Vagina (tissue), 2 donors: ENCODE data around the gene CDK5R2. TPM values are rescaled to one million over a fixed set of nuclear protein-coding genes. Genes with fewer than 3 reads are reported as not detected.

Experiments
- DNase-seq, 2 donors: peaks; one replicate each; pipeline ENCODE4 v3.0.0-alpha.2; 2017; ENCODE audit errors: extremely low spot score in 2 of 2
- H3K27ac ChIP-seq: fragments of 200-600 bp; sonication (generic); one replicate; pipeline ENCODE4 v1.5.1; 2019
- H3K27me3 ChIP-seq: fragments of 200-600 bp; sonication (generic); one replicate; pipeline ENCODE4 v1.5.1; 2019
- H3K36me3 ChIP-seq, 2 donors: fragments of 200-600 bp; sonication (generic); one replicate each; pipeline ENCODE4 v1.5.1; 2017 to 2019
- H3K4me1 ChIP-seq: fragments of 200-600 bp; sonication (generic); one replicate; pipeline ENCODE4 v1.5.1; 2019
- H3K4me3 ChIP-seq, 2 donors: fragments of 200-600 bp; sonication (generic); 1 replicate in 1 of 2; 2 replicates in 1 of 2; pipeline ENCODE4 v1.5.1; 2016 to 2019
- H3K9me3 ChIP-seq: fragments of 200-600 bp; sonication (generic); one replicate; pipeline ENCODE4 v1.5.1; 2019
- POLR2A ChIP-seq, 2 donors: fragments of 450-650 bp; IDR thresholded peaks; one replicate each; pipeline ENCODE4 v1.6.1; 2017; ENCODE audit warnings: antibody characterized with exemption in 2 of 2, mild to moderate bottlenecking in 2 of 2, moderate library complexity in 2 of 2
- POLR2AphosphoS5 ChIP-seq, 2 donors: sonication (generic); formaldehyde crosslinking; IDR thresholded peaks; one replicate each; pipeline ENCODE4 v1.9.0; 2017; ENCODE audit warnings: antibody characterized with exemption in 2 of 2, mild to moderate bottlenecking in 2 of 2, low read depth in 1 of 2; ENCODE audit not compliant: insufficient read depth in 1 of 2
- intact Hi-C: fragments of 100-400 bp; cut with DNase I; formaldehyde crosslinking; loops from one replicate; pipeline ENCODE4 v1.15.1; 2023
- total RNA-seq: library from RNA; depleted of rRNA; stranded (reverse); fragments of >200 nt; gene quantifications from one replicate; pipeline ENCODE4 v1.2.3, GENCODE V29; 2016
- TF ChIP-seq, protein P1 (sequence below), 3 experiments: fragments of 450-650 bp in 2 of 3; fragments of 200-600 bp in 1 of 3; sonication (generic) in 1 of 3; IDR thresholded peaks; one replicate each; pipeline ENCODE4 v1.5.1; 2017 to 2019; ENCODE audit warnings: antibody characterized with exemption in 3 of 3, mild to moderate bottlenecking in 2 of 3, moderate library complexity in 2 of 3

Gene CDK5R2
- total RNA-seq, 1 donor from 2014 or later = 0.49 TPM

DNA sequence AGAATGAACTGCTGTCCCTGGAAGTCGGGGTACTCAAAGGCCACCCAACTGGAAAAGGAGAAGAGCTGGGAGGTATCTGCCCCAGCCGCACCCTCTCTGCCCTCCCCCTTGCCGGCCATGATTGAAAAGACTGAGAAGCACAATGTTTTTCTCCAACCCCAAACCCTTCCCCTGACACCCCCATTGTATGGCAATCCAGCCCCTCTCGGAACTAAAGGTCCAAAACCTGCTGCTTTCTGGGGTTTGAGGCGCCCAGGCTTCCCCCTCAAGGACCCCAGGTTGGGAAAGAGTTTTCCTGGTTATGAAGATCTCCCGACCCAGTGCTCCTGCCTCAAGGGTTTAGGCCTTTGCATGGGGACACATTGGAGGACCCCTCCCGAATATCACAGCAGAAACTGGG lies 32.7 kb downstream of the CDK5R2 start:
- intact Hi-C loops = no loop called here
- Histone ChIP-seq H3K9me3 (no peaks in the 10 kb centered on the region), H3K27ac (no peak overlapping the region), H3K27me3 (peaks cover 31% of the 10 kb centered on the region), H3K4me3 (no peak overlapping the region), H3K36me3 (no peaks in the 10 kb centered on the region), H3K4me1 (peaks cover 27% of the 10 kb centered on the region)
- TF ChIP-seq, protein P1, sequence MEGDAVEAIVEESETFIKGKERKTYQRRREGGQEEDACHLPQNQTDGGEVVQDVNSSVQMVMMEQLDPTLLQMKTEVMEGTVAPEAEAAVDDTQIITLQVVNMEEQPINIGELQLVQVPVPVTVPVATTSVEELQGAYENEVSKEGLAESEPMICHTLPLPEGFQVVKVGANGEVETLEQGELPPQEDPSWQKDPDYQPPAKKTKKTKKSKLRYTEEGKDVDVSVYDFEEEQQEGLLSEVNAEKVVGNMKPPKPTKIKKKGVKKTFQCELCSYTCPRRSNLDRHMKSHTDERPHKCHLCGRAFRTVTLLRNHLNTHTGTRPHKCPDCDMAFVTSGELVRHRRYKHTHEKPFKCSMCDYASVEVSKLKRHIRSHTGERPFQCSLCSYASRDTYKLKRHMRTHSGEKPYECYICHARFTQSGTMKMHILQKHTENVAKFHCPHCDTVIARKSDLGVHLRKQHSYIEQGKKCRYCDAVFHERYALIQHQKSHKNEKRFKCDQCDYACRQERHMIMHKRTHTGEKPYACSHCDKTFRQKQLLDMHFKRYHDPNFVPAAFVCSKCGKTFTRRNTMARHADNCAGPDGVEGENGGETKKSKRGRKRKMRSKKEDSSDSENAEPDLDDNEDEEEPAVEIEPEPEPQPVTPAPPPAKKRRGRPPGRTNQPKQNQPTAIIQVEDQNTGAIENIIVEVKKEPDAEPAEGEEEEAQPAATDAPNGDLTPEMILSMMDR (IDR thresholded peaks at IDR 0.05) = no peak
- no peak for TF ChIP-seq POLR2A (IDR thresholded peaks at IDR 0.05)
- TF ChIP-seq POLR2AphosphoS5 (IDR thresholded peaks at IDR 0.05; ENCODE audit: insufficient read depth in 1 of 2, low read depth in 1 of 2) = no peak
- no peak for DNase-seq

DNA sequence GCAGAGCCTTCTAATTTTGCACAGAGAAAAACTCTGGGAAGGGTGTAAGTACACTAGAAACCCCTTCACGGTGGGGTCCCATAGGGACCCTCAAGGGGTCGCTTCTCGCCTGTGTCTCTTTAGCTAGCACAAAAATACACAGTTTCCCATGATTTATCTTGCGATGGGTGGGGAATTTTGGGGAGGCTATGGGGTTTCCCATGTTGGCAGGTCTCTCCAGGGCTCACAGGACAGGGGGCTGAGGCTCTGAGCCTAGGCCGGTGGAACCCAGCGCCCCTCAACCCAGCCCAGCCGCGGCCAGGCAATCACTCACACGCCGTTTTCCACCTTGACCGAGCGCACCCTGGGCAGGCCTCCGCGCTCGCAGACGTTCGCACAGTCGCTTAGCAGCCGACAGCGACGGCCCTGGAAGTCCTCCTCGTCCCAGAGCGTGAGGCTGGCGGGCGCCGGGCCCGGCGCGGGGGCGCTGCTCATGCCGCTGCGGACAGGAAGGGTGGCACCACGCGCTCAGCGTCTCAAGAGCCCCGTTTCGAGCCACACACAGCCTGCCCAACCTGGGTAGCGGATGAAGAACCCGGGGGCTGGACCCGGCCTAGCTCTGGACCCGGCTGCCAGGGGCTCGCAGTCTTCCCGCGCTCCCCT lies 33.4 kb downstream of the CDK5R2 start:
- Histone ChIP-seq H3K27ac (no peak overlapping the region), H3K9me3 (no peaks in the 10 kb centered on the region), H3K36me3 (no peaks in the 10 kb centered on the region), H3K27me3 (peaks cover 31% of the 10 kb centered on the region), H3K4me3 (peak overlapping the region; percentile 32 to 37), H3K4me1 (peaks cover 27% of the 10 kb centered on the region)
- intact Hi-C loops = no loop called here
- no peak for DNase-seq
- TF ChIP-seq POLR2AphosphoS5 (IDR thresholded peaks at IDR 0.05; ENCODE audit: insufficient read depth in 1 of 2, low read depth in 1 of 2) = no peak
- TF ChIP-seq, protein P1 (IDR thresholded peaks at IDR 0.05) = no peak
- no peak for TF ChIP-seq POLR2A (IDR thresholded peaks at IDR 0.05)

DNA sequence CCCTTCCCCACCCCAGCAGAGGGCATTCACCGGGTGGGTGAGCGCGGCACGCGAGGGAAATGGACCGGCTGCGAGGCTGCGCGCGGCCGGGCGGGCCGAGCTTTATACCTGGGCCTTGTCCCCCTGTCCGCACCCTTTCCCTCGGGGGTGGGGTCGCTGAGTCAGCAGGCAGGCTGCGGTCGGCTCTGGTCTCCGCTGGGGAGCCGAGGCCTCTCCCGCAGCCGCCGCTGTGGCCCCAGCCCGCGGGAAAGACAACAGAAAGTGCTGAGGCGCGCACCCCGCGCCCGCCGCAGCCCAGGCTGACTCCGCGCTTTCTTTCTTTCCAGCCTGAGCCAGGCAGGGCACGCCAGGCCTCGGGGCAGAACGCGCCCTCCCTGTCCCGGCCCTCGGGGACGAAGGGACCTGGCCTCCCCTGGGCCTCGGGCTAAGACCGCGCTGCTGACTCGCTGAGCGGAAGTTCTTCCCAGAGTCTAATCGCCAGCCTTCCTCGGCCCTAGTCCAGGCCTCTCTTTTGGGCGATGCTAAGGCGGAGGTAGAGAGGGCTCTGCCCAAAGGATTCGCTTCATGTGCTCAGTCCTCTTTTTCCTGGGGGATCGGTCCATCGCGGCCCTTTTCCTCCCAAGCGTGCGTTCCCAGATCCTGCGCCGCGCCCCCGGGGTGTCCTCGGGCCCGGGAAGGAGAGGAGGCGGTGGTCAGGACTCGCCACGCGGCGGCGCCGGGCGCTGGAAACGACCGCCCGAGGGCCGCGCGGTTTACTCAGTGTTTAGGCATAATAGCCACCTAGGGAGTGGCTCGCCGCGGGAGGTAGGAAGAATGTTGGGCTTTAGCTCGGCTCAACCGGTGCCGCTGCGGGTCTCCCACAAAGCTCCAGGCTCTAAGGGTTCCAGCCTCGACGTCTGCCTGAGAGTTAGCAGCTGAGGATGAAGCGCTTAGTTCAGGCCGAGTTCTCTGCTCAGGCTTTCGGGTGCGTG lies 34.2 kb downstream of the CDK5R2 start, which contains the start of gene CRYBA2:
Gene CRYBA2, minus strand, starts transcription at position 78 of the 971 bp plus-strand sequence. CDS start 246 bp downstream, outside the sequence.
- intact Hi-C loops = no loop called here
- TF ChIP-seq, protein P1 (IDR thresholded peaks at IDR 0.05) = no peak
- no peak for TF ChIP-seq POLR2AphosphoS5 (IDR thresholded peaks at IDR 0.05; ENCODE audit: insufficient read depth in 1 of 2, low read depth in 1 of 2)
- TF ChIP-seq POLR2A (IDR thresholded peaks at IDR 0.05) = no peak

DNA sequence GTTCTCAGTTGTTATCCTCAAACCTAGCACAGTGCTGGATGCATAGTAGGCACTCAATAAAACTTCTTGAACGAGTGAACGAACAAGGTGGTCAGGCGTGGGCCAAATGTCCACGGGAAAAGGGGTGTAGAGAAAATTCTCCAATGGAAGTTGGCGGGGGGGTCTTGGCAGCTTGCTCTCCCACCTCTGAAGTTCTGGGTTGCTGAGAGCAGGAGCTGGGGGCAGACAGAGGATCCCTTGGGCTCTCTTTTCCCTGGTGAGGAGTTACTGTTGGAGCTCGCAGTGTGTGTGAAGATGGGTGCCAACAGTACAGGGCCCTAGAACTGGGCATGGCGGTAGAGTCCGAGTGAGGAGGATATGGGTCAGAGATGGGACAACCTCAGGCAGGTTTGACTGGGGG lies 36.1 kb downstream of the CDK5R2 start:
- no peak for TF ChIP-seq POLR2AphosphoS5 (IDR thresholded peaks at IDR 0.05; ENCODE audit: insufficient read depth in 1 of 2, low read depth in 1 of 2)
- Histone ChIP-seq H3K4me3 (no peak overlapping the region), H3K27ac (no peak overlapping the region), H3K36me3 (no peaks in the 10 kb centered on the region), H3K4me1 (peaks cover 27% of the 10 kb centered on the region), H3K9me3 (no peaks in the 10 kb centered on the region), H3K27me3 (peaks cover 31% of the 10 kb centered on the region)
- intact Hi-C loops = no loop called here
- no peak for DNase-seq

More for the DNA sequence above, 34.2 kb downstream of the CDK5R2 start, which contains the start of gene CRYBA2:
- Histone ChIP-seq H3K4me1 (peaks cover 27% of the 10 kb centered on the region), H3K4me3 (peak within 1 kb of the TSS; percentile 32 to 37), H3K9me3 (no peaks in the 10 kb centered on the region), H3K27ac (no peak within 1 kb of the TSS), H3K27me3 (peaks cover 31% of the 10 kb centered on the region), H3K36me3 (no peaks in the 10 kb centered on the region)
- DNase-seq = no peak

DNA sequence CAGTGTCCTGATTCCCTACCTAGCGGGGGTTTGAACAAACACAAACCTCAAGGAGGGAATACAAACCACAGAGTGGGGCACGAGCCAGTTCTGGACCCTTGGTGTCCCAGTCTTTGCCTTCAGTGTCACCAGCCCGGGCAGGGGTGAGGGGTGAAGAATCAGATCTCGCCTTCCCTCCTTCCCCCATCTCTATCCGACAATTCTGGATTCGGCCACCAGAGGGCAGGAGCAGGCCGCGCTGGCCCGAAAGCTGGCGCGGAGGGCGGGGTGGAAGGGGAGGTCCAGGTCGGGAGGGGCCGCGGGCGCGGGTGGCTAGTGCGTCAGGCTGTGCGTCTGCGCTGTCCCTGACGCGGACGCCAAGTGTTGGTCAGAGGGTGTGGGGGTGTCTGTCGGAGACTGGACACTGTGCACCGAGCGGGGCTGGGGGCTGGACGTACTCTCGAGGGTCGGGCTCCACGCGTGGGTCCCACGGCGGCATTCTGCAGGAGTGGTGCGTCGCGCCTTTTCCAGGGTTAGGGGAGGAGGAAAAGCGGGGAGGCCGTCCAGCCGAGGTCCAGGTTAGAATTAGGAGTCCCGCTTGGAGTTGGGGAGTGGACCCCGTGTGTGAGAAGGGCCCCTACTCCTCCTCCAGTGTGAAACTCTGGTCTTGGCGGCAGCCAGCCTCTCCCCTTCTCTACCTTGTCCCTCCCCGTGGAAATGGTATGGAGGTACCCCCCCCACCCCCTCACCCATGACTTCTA lies 36.7 kb downstream of the CDK5R2 start:
- intact Hi-C loops = no loop called here
- Histone ChIP-seq H3K4me3 (peak overlapping the region; percentile 17 to 41), H3K27ac (no peak overlapping the region), H3K36me3 (no peaks in the 10 kb centered on the region), H3K4me1 (peaks cover 27% of the 10 kb centered on the region), H3K27me3 (peaks cover 31% of the 10 kb centered on the region), H3K9me3 (no peaks in the 10 kb centered on the region)
- TF ChIP-seq POLR2AphosphoS5 (IDR thresholded peaks at IDR 0.05; ENCODE audit: insufficient read depth in 1 of 2, low read depth in 1 of 2) = peak; percentile 37 to 52
- TF ChIP-seq, protein P1 (IDR thresholded peaks at IDR 0.05) = peak; percentile 67 to 79 (median 74)
- no peak for TF ChIP-seq POLR2A (IDR thresholded peaks at IDR 0.05)
- DNase-seq = no peak
